ENCODE measurements around the gene SLC8A2.
"Not testable (repeated sequence)": the region's sequence is repeated elsewhere in the genome, so short reads cannot be mapped to it uniquely, and the experiment has no call there.

Gene SLC8A2

GRCh38 chr19:47427241-47428176 lies 44.2 kb downstream of the SLC8A2 start:
- peak; percentile 42 for DNase-seq

- no peak for DNase-seq
These were observed 48.4 kb downstream of the SLC8A2 start for GRCh38 chr19:47423203-47423882.

- no peak for DNase-seq
These were observed 49.1 kb downstream of the SLC8A2 start for GRCh38 chr19:47422417-47423163.

GRCh38 chr19:47421844-47422395 lies 49.8 kb downstream of the SLC8A2 start:
- no peak for DNase-seq

- DNase-seq = no peak
These were observed 50.4 kb downstream of the SLC8A2 start for GRCh38 chr19:47421244-47421786.

- no peak for DNase-seq
These were observed 51.9 kb downstream of the SLC8A2 start for GRCh38 chr19:47419789-47420188.

GRCh38 chr19:47419030-47419783 lies 52.5 kb downstream of the SLC8A2 start, which contains the start of gene MEIS3:
Gene MEIS3 (minus strand): TSS chr19:47419527. CDS start chr19:47419081, 446 bp downstream.
- no peak for DNase-seq

GRCh38 chr19:47418692-47419029 lies 53.0 kb downstream of the SLC8A2 start:
- DNase-seq = no peak

- DNase-seq = no peak
These were observed 53.7 kb downstream of the SLC8A2 start for GRCh38 chr19:47417746-47418691.

- DNase-seq = no peak
These were observed 54.5 kb downstream of the SLC8A2 start for GRCh38 chr19:47417107-47417745.

- no peak for DNase-seq
These were observed 55.1 kb downstream of the SLC8A2 start for GRCh38 chr19:47416643-47416985.

- no peak for DNase-seq
These were observed 55.6 kb downstream of the SLC8A2 start for GRCh38 chr19:47415953-47416642.

- DNase-seq = no peak
These were observed 57.2 kb downstream of the SLC8A2 start for GRCh38 chr19:47414469-47414868.

- DNase-seq = no peak
These were observed 57.8 kb downstream of the SLC8A2 start for GRCh38 chr19:47413941-47414340.

- DNase-seq = not testable (repeated sequence)
These were observed 60.0 kb downstream of the SLC8A2 start for GRCh38 chr19:47411696-47412095.

- no peak for DNase-seq
These were observed 60.6 kb downstream of the SLC8A2 start for GRCh38 chr19:47411101-47411500.

- DNase-seq = no peak
These were observed 63.3 kb downstream of the SLC8A2 start for GRCh38 chr19:47408156-47408938.

GRCh38 chr19:47407417-47407774 lies 64.3 kb downstream of the SLC8A2 start:
- DNase-seq = no peak
